Tibial nerve (tissue), 4 donors: ENCODE results near the gene ATP13A2. TPM values are rescaled to one million over a fixed set of nuclear protein-coding genes. Genes with fewer than 3 reads are reported as not detected.
"Not testable (repeated sequence)": the region's sequence is repeated elsewhere in the genome, so short reads cannot be mapped to it uniquely, and the experiment has no call there.

Experiments used
- DNase-seq, 2 donors: peaks; one replicate each; pipeline ENCODE4 v3.0.0-alpha.2; 2019; ENCODE audit warnings: low spot score in 2 of 2
- H3K27ac ChIP-seq, 4 donors: fragments of 200-600 bp; sonication (generic) in 3 of 4; one replicate each; pipeline ENCODE4 v1.5.1; 2017 to 2019; ENCODE audit warnings: mild to moderate bottlenecking in 1 of 4
- H3K27me3 ChIP-seq, 2 donors: fragments of 200-600 bp; sonication (generic) in 1 of 2; one replicate each; pipeline versions ENCODE4 v1.5.1 to v1.6.0; 2017 to 2019
- H3K36me3 ChIP-seq, 3 donors: fragments of 200-600 bp; sonication (generic); one replicate each; pipeline ENCODE4 v1.5.1; 2018 to 2019
- H3K4me1 ChIP-seq, 4 donors: fragments of 200-600 bp; sonication (generic) in 3 of 4; one replicate each; pipeline ENCODE4 v1.5.1; 2017 to 2019
- H3K4me3 ChIP-seq, 4 donors: fragments of 200-600 bp; sonication (generic) in 3 of 4; one replicate each; pipeline ENCODE4 v1.5.1; 2017 to 2019; ENCODE audit warnings: mild to moderate bottlenecking in 1 of 4, moderate library complexity in 1 of 4
- H3K9me3 ChIP-seq, 4 donors: fragments of 200-600 bp; sonication (generic) in 3 of 4; one replicate each; pipeline ENCODE4 v1.5.1; 2017 to 2019
- CTCF ChIP-seq, 5 experiments: fragments of 200-600 bp in 3 of 5; fragments of 450-650 bp in 2 of 5; sonication (generic) in 3 of 5; IDR thresholded peaks; one replicate each; pipeline ENCODE4 v1.5.1; 2016 to 2019; ENCODE audit warnings: antibody characterized with exemption in 5 of 5, mild to moderate bottlenecking in 3 of 5, moderate library complexity in 2 of 5
- EP300 ChIP-seq, 2 donors: sonication (generic); formaldehyde crosslinking; IDR thresholded peaks; one replicate each; pipeline ENCODE4 v1.6.1; 2017; ENCODE audit warnings: antibody characterized with exemption in 2 of 2, mild to moderate bottlenecking in 1 of 2
- POLR2A ChIP-seq, 2 donors: fragments of 450-650 bp; IDR thresholded peaks; one replicate each; pipeline ENCODE4 v1.6.1; 2017; ENCODE audit warnings: antibody characterized with exemption in 2 of 2, mild to moderate bottlenecking in 2 of 2, moderate library complexity in 2 of 2
- WGBS, 2 donors: methylation state at CpG; one replicate each; pipeline ENCODE4 v1.1.5; 2018; 5-methylcytosine and 5-hydroxymethylcytosine counted together
- total RNA-seq, 4 donors: library from RNA; depleted of rRNA; stranded (reverse); fragments of >200 nt; gene quantifications; one replicate each; pipeline ENCODE4 v1.1.0, GENCODE V29; 2016

The ATP13A2 gene
- total RNA-seq, 4 donors from 2014 or later: 29.7 to 64.2 (median 42.1) TPM

GRCh38 chr1:16946646-16947045 lies 65.1 kb downstream of the ATP13A2 start:
- WGBS, 2 donors: 82% methylated on average over 19 of the region's 19 CpGs
- H3K4me1 ChIP-seq: no peaks in the 10 kb centered on the region
- no peak for DNase-seq
- H3K4me3 ChIP-seq: no peak overlapping the region
- peaks cover 0 to 73% (median 4%) of the 10 kb centered on the region in 3 donors for H3K36me3 ChIP-seq
- no peak overlapping the region for H3K27ac ChIP-seq
- no peak for TF ChIP-seq POLR2A (IDR thresholded peaks at IDR 0.05)
- TF ChIP-seq CTCF (IDR thresholded peaks at IDR 0.05): no peak
- TF ChIP-seq EP300 (IDR thresholded peaks at IDR 0.05): no peak
- no peaks in the 10 kb centered on the region for H3K27me3 ChIP-seq
- H3K9me3 ChIP-seq: no peaks in the 10 kb centered on the region

- H3K4me3 ChIP-seq: not testable (repeated sequence)
These were observed 65.5 kb downstream of the ATP13A2 start for GRCh38 chr1:16946185-16946584.

GRCh38 chr1:16945512-16945911 lies 66.2 kb downstream of the ATP13A2 start:
- H3K27me3 ChIP-seq, H3K4me1 ChIP-seq, H3K27ac ChIP-seq, H3K4me3 ChIP-seq, H3K9me3 ChIP-seq, DNase-seq: not testable (repeated sequence)
- peaks cover 0 to 84% (median 4%) of the 10 kb centered on the region in 3 donors for H3K36me3 ChIP-seq
- whole genome bisulfite sequencing, 2 donors: 74 to 85% methylated on average over 9 of the region's 9 CpGs

More at GRCh38 chr1:16946185-16946584, 65.5 kb downstream of the ATP13A2 start:
- 82 to 84% methylated on average over 13 of the region's 13 CpGs for WGBS, 2 donors
- H3K4me1 ChIP-seq, H3K27ac ChIP-seq, H3K27me3 ChIP-seq, H3K9me3 ChIP-seq, DNase-seq: not testable (repeated sequence)
- peaks cover 0 to 77% (median 4%) of the 10 kb centered on the region in 3 donors for H3K36me3 ChIP-seq

GRCh38 chr1:16944038-16944437 lies 67.7 kb downstream of the ATP13A2 start:
- TF ChIP-seq CTCF (IDR thresholded peaks at IDR 0.05) (no peak), EP300 (IDR thresholded peaks at IDR 0.05) (no peak), POLR2A (IDR thresholded peaks at IDR 0.05) (no peak)
- 89 to 94% methylated on average over 19 of the region's 19 CpGs for WGBS, 2 donors

GRCh38 chr1:16939386-16940180 lies 72.1 kb downstream of the ATP13A2 start:
- 92 to 94% methylated on average over 32 of the region's 32 CpGs for WGBS, 2 donors

More at GRCh38 chr1:16944038-16944437, 67.7 kb downstream of the ATP13A2 start:
- Histone ChIP-seq H3K36me3 (peaks cover 0 to 97% (median 4%) of the 10 kb centered on the region in 3 donors), H3K27ac (no peak overlapping the region), H3K4me3 (no peak overlapping the region), H3K9me3 (no peaks in the 10 kb centered on the region), H3K27me3 (no peaks in the 10 kb centered on the region), H3K4me1 (no peaks in the 10 kb centered on the region)
- no peak for DNase-seq

GRCh38 chr1:16938351-16939321 lies 73.1 kb downstream of the ATP13A2 start:
- no peak for DNase-seq
- Histone ChIP-seq H3K27me3 (no peaks in the 10 kb centered on the region), H3K9me3 (no peaks in the 10 kb centered on the region), H3K36me3 (peaks cover 0 to 97% (median 4%) of the 10 kb centered on the region in 3 donors), H3K27ac (no peak overlapping the region), H3K4me3 (no peak overlapping the region), H3K4me1 (no peaks in the 10 kb centered on the region)
- 66% methylated on average over 51 of the region's 51 CpGs for WGBS, 2 donors
- no peak for TF ChIP-seq POLR2A (IDR thresholded peaks at IDR 0.05)
- no peak for TF ChIP-seq EP300 (IDR thresholded peaks at IDR 0.05)
- TF ChIP-seq CTCF (IDR thresholded peaks at IDR 0.05): no peak

More at GRCh38 chr1:16939386-16940180, 72.1 kb downstream of the ATP13A2 start:
- H3K27ac ChIP-seq, H3K4me3 ChIP-seq, H3K27me3 ChIP-seq, DNase-seq, H3K4me1 ChIP-seq, H3K9me3 ChIP-seq: not testable (repeated sequence)
- peaks cover 0 to 97% (median 4%) of the 10 kb centered on the region in 3 donors for H3K36me3 ChIP-seq

- not testable (repeated sequence) for H3K27ac ChIP-seq, DNase-seq, H3K4me3 ChIP-seq, H3K27me3 ChIP-seq, H3K4me1 ChIP-seq, H3K9me3 ChIP-seq
- H3K36me3 ChIP-seq: peaks cover 0 to 97% (median 0%) of the 10 kb centered on the region in 3 donors
- WGBS, 2 donors: 79 to 83% methylated on average over 16 of the region's 16 CpGs
These were observed 75.1 kb downstream of the ATP13A2 start for GRCh38 chr1:16936580-16936979.
